ENCODE results near the gene LIN9.
"Not testable (repeated sequence)": the region's sequence is repeated elsewhere in the genome, so short reads cannot be mapped to it uniquely, and the experiment has no call there.

The LIN9 gene

DNA sequence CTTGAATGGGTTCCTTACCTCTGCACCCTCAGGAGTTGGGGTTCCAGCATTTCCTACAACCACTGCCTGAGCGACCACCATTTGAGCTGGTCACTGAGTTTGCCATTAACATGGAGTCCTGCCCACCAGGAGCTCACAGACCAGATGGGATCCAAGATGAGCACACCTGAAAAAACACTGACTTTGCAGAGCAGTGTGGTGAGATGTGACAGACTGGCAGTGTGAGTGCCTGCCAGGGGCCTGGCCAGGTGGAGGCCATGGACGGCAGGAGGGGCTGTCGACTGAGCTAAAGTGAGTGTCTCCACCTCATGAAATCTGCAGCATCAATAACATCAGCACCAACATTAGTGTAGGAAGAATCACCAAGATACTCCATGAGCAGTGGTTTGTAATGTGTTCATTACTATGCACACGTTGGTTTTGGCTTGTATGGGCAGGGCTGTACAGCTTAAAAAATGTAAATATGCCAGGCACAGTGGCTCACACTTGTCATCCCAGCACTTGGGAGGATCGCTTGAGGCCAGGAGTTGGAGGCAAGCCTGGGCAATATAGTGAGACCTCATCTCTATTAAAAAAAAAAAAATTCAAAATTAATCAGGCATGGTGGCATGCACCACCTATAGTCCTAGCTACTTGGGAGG is 97.7 kb downstream of the LIN9 start:
- no peak for DNase-seq (ENCODE audit: low read depth)

GRCh38 chr1:226210571-226211176 is 98.3 kb downstream of the LIN9 start:
- DNase-seq (ENCODE audit: low read depth), result no peak

GRCh38 chr1:226209307-226210059 is 99.5 kb downstream of the LIN9 start:
- DNase-seq (ENCODE audit: low read depth), result no peak

DNA sequence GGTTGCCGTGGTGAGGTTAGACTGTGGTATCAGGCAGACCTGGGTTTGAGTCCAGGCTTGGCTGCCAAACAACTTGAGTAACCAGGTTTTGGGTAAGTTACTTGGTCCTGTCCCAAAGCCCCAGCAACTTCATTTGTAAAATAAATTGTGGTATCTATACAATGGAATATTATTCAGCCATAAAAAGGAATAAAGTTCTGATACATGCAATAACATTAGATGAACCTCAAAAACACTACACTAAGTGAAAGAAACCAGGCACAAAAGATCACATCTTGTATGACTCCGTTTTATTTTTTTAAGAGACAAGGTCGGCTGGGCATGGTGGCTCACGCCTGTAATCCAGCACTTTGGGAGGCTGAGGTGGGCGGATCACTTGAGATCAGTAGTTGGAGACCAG is 101.9 kb downstream of the LIN9 start:
- no peak for DNase-seq (ENCODE audit: low read depth)

GRCh38 chr1:226204198-226204597 is 104.8 kb downstream of the LIN9 start:
- DNase-seq (ENCODE audit: low read depth), result no peak

DNA sequence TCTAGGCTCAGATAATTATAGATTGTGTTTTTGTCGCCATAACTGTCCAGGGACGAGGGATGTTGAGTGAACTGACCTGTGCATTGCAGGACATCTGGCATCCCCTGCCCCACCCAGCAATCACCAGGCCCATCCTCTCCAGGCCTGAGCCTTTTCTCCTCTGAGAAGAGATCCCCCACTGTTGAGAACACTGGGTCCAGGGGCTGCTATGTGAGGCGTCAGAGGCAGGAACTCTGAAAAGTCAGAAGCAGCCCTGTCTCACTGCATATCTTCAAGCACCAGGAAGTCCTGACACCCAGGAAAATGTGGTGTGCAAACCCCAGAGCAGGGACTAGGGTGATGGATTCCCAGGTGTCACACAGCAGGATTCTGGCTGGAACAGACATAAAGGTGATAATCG is 105.3 kb downstream of the LIN9 start:
- no peak for DNase-seq (ENCODE audit: low read depth)

DNA sequence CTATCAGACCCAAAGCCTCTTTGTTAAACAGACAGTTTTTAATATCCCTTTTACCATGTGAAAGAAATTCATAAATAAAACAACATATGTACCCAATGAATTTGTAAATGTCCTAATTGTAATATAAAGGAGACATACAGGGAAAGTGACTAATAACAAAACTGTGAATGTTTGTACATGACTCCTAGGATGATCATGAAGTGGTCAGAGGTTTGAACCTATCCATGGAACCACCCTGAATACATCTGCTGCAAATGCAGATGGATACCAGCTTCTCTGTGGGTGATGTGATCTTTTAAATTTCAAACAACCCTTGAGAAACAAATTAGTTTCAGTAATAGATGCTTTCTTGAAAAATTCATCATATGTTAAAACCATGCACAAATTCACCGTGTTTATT is 105.7 kb downstream of the LIN9 start:
- DNase-seq (ENCODE audit: low read depth), result no peak

- not testable (repeated sequence) for DNase-seq (ENCODE audit: low read depth)
Measured at GRCh38 chr1:226202666-226203065, 106.3 kb downstream of the LIN9 start.

- DNase-seq (ENCODE audit: low read depth), result no peak
Measured at GRCh38 chr1:226202246-226202645, 106.7 kb downstream of the LIN9 start.

- no peak for DNase-seq (ENCODE audit: low read depth)
Measured at GRCh38 chr1:226201029-226201593, 107.9 kb downstream of the LIN9 start.

DNA sequence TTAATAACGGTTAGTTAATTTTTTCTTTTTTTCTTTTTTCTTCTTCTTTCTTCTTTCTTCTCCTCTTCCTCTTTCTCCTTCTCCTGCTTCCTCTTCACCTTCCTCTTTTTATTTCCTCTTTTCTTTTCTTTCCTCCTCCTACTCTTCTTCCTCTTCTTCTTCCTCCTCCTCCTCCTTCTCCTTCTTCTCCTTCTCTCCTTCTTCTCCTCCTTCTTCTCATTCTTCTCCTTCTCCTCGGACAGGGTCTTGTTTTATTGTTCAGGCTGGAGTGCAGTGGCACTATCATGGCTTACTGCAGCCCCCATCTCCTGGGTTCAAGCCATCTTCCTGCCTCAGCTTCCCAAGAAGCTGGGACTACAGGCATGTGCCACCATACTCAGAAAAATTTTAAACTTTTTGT is 109.0 kb downstream of the LIN9 start:
- no peak for DNase-seq (ENCODE audit: low read depth)

DNA sequence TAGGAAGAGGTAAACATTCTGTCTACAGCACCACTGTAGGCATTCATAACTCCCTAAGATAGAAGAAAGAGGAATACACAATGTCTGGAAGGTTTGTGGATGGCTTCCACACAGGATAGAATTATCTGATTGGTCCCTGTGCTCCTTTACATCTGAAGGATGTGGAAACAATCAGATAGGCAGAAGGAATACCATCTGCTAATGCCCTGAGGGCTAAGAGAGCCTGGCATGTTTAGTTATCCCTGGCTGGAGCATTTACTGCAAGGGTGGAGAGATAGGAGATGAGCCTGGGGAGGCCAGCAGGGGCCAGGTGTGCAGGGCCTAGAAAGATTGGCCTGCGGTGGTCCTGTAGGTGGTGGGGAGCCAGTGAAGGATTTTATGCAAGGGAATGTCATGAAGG is 113.8 kb downstream of the LIN9 start:
- DNase-seq (ENCODE audit: low read depth), result no peak

- DNase-seq (ENCODE audit: low read depth), result no peak
Measured at GRCh38 chr1:226187380-226187779, 121.6 kb downstream of the LIN9 start.

DNA sequence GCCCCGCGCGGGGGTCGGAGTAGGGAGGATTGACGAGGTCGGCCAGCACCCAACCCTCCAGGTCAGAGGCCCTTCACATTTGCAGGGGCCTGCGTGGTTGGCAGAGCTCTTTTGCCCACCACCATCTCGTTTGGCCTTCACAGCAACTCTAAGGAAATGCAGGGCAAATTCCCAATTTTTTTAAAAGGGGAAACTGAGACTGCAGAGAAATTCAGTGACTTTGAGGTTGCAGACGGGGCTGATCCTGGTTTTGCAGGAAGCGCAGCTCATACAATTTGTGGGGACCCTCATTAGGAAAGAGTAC is 122.0 kb downstream of the LIN9 start:
- DNase-seq (ENCODE audit: low read depth), result no peak

DNA sequence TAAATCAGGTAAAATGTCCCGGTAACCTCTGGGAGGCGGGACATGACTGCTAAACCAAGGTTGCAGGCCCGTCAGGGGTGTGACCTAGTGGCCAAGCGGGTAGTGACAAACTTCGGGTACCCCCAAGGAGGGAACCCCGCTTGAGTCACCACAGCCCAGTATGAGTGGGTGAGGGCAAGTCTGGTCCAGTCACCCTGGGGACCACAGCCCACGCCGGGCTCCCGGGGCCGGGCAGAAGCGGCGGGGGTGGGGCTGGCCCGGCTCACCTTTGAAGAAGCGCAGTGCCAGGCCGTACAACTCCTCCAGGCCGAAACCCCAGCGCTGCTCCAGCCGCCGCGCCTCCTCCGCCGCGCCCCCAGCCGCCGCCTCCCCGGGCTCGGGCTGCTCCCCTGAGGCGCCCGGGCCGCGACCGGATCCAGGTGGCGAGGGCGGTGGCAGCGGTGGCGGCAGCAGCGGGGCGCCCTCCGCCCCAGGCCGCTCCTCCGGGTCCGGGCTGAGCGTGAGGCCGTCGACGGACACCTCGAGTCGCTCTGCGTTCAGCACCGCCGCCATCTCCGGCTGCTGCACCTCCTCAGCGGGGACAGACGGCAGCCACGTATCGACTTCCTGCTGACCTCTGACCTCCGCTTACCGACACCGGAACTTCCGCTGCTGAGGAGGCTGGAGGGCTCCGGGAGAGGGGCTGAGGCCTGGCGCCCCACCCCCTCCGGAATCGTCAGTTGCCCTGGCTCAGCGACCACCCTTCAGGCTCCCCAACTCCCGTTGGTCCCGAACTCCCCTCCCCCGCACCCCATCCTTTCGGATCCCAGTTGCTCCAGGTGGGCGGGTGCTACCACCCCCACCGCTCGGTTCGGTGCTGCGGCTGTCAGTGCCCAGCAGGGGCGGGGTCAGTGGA is 122.6 kb downstream of the LIN9 start, which contains the start of gene ACBD3:
ACBD3 (minus strand) TSS at position 618 of the 895 bp plus-strand sequence; CDS start at position 552, 66 bp downstream.
- peak; percentile 75 for DNase-seq (ENCODE audit: low read depth)

GRCh38 chr1:226185141-226186036 is 123.6 kb downstream of the LIN9 start:
- DNase-seq (ENCODE audit: low read depth), result no peak

GRCh38 chr1:226181996-226182714 is 126.8 kb downstream of the LIN9 start:
- no peak for DNase-seq (ENCODE audit: low read depth)
